HG03575 (cell line): Measurements from ENCODE around the gene CDH26.

Source experiments
- ATAC-seq: cut with Tn5 transposase; IDR thresholded peaks from one replicate; pipeline ENCODE4 v1.9.1; 2021; ENCODE audit not compliant: unreplicated experiment, insufficient number of reproducible peaks, low FRiP score; ENCODE audit errors: extremely low read depth

Gene CDH26

GRCh38 chr20:60054716-60055634 is 96.8 kb downstream of the CDH26 start:
- no peak for ATAC-seq

DNA sequence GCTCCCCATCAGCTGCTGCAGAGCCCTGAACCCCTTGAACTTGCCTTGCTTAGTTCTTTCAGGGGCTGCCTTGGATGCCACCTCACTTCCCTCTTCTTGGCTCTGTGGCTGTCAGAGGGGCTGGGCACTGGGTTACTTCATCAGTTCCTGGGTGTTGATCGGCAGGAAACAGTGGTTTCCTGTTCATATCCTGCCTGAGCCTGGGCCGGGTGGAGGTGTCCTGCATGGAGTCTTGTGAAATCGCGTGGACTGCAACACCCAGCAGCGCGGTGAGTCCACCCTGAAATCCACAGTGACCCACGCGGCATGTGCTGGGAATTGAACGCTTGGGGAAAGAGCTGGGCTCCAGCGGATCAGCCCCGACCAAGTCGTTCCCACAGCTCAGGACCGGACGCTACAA is 97.5 kb downstream of the CDH26 start:
- ATAC-seq = no peak

DNA sequence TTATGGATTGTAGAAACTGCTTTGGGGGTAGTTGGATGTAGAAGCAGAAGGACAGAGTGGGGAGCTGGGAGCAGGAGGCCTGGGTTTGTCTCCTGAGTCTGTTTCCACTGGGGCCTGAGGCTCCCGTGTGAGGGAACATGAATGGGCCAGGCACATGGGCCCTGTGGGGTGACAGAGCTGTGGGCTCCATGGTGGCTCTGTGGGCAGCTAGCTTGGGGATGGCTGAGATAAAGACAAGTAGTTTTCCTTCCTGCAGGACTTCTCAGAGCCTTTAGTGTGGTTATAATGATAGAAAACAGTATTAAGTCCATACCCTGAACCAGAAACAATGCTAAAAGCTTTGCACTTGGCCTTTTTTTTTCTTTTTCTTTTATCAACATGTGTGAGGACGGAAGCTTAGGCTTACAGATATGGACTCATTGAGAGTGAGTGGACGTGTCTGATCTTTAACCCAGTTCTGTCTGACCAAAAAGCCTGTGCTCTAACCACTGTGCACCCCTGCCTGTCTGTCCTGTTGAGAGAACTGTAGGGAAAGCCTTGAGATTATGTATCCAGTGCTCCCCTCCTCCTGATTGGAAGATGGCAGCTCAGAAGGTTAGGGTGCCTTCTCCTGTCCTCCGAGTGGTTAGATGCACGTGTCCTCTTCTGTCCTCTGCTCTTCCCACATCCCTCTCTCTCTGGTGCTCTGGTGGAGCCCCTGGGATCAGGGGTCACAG is 98.3 kb downstream of the CDH26 start:
- ATAC-seq = no peak

DNA sequence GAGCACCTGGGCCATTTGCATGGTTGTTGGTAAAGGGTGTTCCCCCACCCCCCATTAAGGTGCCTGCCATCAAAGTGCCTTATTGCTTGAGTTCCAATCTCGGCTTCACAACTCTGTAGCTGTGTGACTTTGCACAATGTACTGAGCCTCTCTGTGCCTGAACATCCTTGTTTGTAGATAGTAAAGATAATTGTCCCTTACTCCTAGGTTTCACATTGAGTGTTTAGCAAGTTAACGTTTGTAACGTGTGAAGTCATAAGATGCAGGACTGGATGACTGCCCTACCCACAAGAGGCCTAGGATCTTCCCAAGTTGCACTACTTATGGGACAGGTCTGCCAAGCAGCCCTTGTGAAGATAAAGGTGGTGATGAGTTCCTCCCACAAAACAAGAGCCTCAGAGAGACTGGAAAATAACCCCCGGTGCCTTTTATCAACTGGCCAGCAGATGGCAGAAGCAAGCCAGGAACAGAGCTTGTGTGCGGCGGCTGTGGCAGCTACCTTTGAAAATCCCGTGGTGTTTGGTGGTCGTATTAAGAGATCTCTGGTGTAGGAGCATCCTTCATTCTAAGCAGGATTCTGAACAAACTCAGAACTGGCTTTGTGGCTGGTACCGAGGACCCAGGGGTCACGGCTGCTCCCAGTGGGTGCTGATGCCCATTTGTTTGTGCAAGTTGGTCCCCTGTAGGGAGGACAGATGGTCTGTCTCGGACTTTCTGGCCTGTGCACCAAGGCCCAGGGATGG is 99.1 kb downstream of the CDH26 start:
- no peak for ATAC-seq

GRCh38 chr20:60057866-60058807 is 99.9 kb downstream of the CDH26 start:
- ATAC-seq = no peak

GRCh38 chr20:60058879-60059278 is 100.7 kb downstream of the CDH26 start:
- no peak for ATAC-seq

- ATAC-seq = no peak
Measured at GRCh38 chr20:60060006-60060557, 101.9 kb downstream of the CDH26 start.

- ATAC-seq = no peak
Measured at GRCh38 chr20:60060593-60060992, 102.4 kb downstream of the CDH26 start.

- ATAC-seq = no peak
Measured at GRCh38 chr20:60062431-60063047, 104.3 kb downstream of the CDH26 start.

- ATAC-seq = no peak
Measured at GRCh38 chr20:60063048-60063451, 104.8 kb downstream of the CDH26 start.

DNA sequence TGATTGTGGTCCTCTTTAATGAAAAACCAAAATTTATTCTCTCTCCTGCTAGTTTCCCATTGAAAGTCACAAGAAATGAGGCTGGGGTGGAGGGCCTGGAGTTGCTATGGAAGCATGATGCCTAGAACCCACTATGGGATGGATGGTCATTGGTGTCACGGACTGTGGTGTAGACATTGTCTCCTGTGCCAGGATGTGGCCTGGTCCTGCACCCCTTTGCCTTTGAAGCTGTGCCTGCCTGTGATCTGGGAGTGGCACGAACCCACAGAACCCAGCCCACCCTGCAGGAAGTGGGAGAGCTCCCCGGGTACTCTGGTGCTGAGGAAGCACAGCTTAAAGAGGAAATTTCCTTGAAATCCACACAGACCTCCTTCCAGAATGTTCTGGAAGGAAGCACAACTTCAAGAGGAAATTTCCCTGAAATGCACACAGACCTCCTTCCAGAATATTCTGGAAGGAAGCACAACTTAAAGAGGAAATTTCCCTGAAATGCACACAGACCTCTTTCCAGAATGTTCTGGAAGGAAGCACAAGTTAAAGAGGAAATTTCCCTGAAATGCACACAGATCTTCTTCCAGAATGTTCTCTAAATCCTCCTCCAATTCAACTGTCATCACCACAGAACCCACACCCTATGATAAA is 105.6 kb downstream of the CDH26 start:
- no peak for ATAC-seq
